Adrenal gland (tissue), 12 donors: Measurements from ENCODE around the gene THEM5. TPM values are rescaled to one million over a fixed set of nuclear protein-coding genes. Genes with fewer than 3 reads are reported as not detected.
A peak's percentile ranks its signal among the peaks of the same experiment; 100 is the strongest.
"Not testable (repeated sequence)": the region's sequence is repeated elsewhere in the genome, so short reads cannot be mapped to it uniquely, and the experiment has no call there.

Source experiments
- DNase-seq, 7 donors: peaks; one replicate each; pipeline ENCODE4 v3.0.0-alpha.2; 2019 to 2020
- H3K27ac ChIP-seq, 5 donors: fragments of 200-600 bp; sonication (generic) in 4 of 5; 1 replicate in 3 of 5; 2 replicates in 2 of 5; pipeline versions ENCODE4 v1.5.1 to v1.8.0; 2016 to 2020; ENCODE audit warnings: mild to moderate bottlenecking in 1 of 5
- H3K27me3 ChIP-seq: fragments of 200-600 bp; 2 replicates; pipeline ENCODE4 v1.8.0; 2021
- H3K36me3 ChIP-seq, 2 donors: fragments of 200-600 bp; replicated peaks in 1 of 2; 1 replicate in 1 of 2; 2 replicates in 1 of 2; pipeline versions ENCODE4 v1.5.1 to v1.8.0; 2018 to 2022
- H3K4me1 ChIP-seq, 2 donors: fragments of 200-600 bp; replicated peaks in 1 of 2; 1 replicate in 1 of 2; 2 replicates in 1 of 2; pipeline versions ENCODE4 v1.5.1 to v1.8.0; 2018 to 2021
- H3K4me3 ChIP-seq, 4 donors: fragments of 200-600 bp; sonication (generic) in 3 of 4; one replicate each; pipeline ENCODE4 v1.5.1; 2016 to 2018
- H3K9me3 ChIP-seq, 3 donors: fragments of 200-600 bp; sonication (generic) in 1 of 3; replicated peaks in 1 of 3; 1 replicate in 2 of 3; 2 replicates in 1 of 3; pipeline versions ENCODE4 v1.5.1 to v1.8.0; 2016 to 2021
- POLR2A ChIP-seq, 2 donors: fragments of 450-650 bp; IDR thresholded peaks; one replicate each; pipeline ENCODE4 v1.6.1; 2017; ENCODE audit warnings: antibody characterized with exemption in 2 of 2, mild to moderate bottlenecking in 2 of 2, moderate library complexity in 1 of 2
- WGBS, 4 donors: extraction: QIAGEN DNeasy Blood & Tissue Kit in 2 of 4; methylation state at CpG; one replicate each; pipeline versions ENCODE4 v1.1.5 to v1.1.7; 2013 to 2017; 5-methylcytosine and 5-hydroxymethylcytosine counted together
- intact Hi-C, 2 donors: fragments of 100-400 bp; cut with DNase I; formaldehyde crosslinking; loops; one replicate each; pipeline versions ENCODE4 v1.14.1 to v1.15.0; 2022 to 2023
- polyA plus RNA-seq, 3 donors: library from polyadenylated mRNA; stranded (reverse); fragments of 200-250 nt in 2 of 3; fragments of 350-450 nt in 1 of 3; fragmentation: Illumina TruSeq in 1 of 3; extraction: RNeasy Lipid Tissue Mini Kit (QIAGEN cat#74804) in 1 of 3; gene quantifications; one replicate each; pipeline ENCODE4 v1.2.3, GENCODE V29; 2013 to 2014
- total RNA-seq, 9 donors: library from RNA; depleted of rRNA in 4 of 9; stranded (reverse); fragments of >200 nt in 4 of 9; fragments of 120-200 nt in 1 of 9; fragmentation: NEBNext Ultra II Directional in 1 of 9; extraction: Animal tissue kit (Norgen Biotek cat#: 25700) in 1 of 9; gene quantifications; one replicate each; pipeline versions ENCODE4 v1.1.0 to v1.2.4, GENCODE V29; 2013 to 2023
- TF ChIP-seq, protein P1 (sequence below), 6 experiments: fragments of 450-650 bp in 4 of 6; fragments of 200-600 bp in 2 of 6; sonication (generic) in 1 of 6; IDR thresholded peaks; 1 replicate in 5 of 6; 2 replicates in 1 of 6; pipeline versions ENCODE4 v1.5.1 to v1.8.0; 2016 to 2021; ENCODE audit warnings: antibody characterized with exemption in 6 of 6, mild to moderate bottlenecking in 2 of 6, moderate library complexity in 1 of 6
- donor health status: healthy with polysubstance abuse.
- donor health status: Bipolar disorder and iron deficiency.
- donor health status: DM: yes; HTN: yes; CAD: no.
- donor health status: DM: no; HTN: no; CAD: no.
- donor health status: DM: no; HTN: no; CAD: no.
- donor health status: DM: yes; HTN: yes; CAD: no.

THEM5 gene
- total and polyA plus RNA-seq, 12 donors: not detected

DNA sequence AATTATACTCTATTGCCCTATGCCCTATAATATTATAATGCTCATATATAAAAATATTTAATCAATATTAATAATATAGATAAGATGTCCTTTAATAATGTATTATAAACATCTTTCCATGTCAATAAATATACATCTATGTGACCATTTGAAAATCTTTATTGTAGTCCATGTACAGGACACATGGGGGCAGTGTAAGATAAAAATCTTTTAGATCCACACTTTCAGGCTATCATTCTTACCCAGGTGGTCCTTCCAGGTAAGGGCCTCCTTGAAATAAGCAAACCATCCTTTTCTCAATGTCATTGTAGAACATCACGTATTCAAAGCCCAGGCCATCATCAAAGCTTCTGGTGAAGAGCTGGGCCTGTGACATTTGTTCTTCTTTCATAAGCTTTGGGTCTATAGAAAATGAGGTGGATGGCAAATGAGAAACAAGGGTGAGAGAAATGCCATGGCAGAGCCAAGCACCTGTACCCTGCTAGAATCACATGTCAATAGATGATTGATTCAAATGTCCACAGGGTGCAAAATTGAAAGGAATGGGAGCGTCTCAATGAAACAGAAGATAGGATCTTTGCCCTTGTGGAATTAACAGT lies 35.6 kb upstream of the THEM5 start:
- DNase-seq: no peak
- TF ChIP-seq POLR2A (IDR thresholded peaks at IDR 0.05): no peak
- TF ChIP-seq, protein P1, sequence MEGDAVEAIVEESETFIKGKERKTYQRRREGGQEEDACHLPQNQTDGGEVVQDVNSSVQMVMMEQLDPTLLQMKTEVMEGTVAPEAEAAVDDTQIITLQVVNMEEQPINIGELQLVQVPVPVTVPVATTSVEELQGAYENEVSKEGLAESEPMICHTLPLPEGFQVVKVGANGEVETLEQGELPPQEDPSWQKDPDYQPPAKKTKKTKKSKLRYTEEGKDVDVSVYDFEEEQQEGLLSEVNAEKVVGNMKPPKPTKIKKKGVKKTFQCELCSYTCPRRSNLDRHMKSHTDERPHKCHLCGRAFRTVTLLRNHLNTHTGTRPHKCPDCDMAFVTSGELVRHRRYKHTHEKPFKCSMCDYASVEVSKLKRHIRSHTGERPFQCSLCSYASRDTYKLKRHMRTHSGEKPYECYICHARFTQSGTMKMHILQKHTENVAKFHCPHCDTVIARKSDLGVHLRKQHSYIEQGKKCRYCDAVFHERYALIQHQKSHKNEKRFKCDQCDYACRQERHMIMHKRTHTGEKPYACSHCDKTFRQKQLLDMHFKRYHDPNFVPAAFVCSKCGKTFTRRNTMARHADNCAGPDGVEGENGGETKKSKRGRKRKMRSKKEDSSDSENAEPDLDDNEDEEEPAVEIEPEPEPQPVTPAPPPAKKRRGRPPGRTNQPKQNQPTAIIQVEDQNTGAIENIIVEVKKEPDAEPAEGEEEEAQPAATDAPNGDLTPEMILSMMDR (IDR thresholded peaks at IDR 0.05): peak; percentile 18 to 45 (median 34)
- Histone ChIP-seq H3K4me1 (no peaks in the 10 kb centered on the region), H3K27me3 (no peaks in the 10 kb centered on the region), H3K9me3 (no peaks in the 10 kb centered on the region), H3K36me3 (peaks cover 0 to 12% of the 10 kb centered on the region in 2 donors), H3K4me3 (no peak overlapping the region), H3K27ac (no peak overlapping the region)
- 90 to 94% (median 92%) methylated on average over 2 of the region's 2 CpGs for WGBS, 4 donors
- intact Hi-C loops: no loop called here

DNA sequence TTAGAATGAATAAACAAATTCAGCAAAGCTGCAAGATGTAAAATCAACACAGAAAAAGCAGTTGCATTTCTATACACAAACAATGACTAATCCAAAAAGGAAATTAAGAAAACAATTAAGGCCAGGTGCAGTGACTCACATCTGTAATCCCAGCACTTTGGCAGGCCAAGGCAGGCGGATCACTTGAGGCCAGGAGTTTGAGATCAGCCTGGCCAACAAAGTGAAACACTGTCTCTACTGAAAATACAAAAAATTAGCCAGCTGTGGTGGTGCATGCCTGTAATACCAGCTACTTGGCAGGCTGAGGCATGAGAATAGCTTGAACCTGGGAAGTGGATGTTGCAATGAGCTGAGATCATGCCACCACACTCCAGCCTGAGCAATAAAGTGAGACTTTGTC lies 33.5 kb upstream of the THEM5 start:
- WGBS, 4 donors: 84 to 97% (median 92%) methylated on average over 1 of the region's 1 CpG
- H3K4me1 ChIP-seq: no peaks in the 10 kb centered on the region
- H3K27ac ChIP-seq: no peak overlapping the region
- H3K36me3 ChIP-seq: peaks cover 0 to 4% of the 10 kb centered on the region in 2 donors
- no peaks in the 10 kb centered on the region for H3K9me3 ChIP-seq
- no peak overlapping the region for H3K4me3 ChIP-seq
- no peak for DNase-seq
- no peaks in the 10 kb centered on the region for H3K27me3 ChIP-seq
- intact Hi-C loops: no loop called here
- no peak for TF ChIP-seq POLR2A (IDR thresholded peaks at IDR 0.05)
- TF ChIP-seq, protein P1 (IDR thresholded peaks at IDR 0.05): no peak

DNA sequence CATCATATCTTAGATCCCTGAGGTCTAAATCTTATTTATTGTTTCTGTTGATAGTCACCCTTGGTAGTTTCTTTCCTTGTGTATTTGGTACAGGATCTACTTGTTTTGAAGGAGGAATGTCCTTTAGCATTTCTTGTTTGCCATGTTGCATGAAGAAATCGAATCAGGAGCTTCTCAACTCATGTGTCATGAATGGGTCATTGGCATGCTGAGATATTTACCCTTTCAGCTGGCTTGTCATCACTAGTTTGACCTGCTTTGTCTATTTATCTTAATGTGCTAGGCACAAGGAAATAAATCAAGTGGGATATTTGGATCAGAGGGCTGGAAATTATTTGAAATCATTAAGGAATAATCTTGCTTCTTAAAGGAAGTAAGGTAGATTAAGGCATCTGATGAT lies 32.0 kb upstream of the THEM5 start:
- TF ChIP-seq, protein P1 (IDR thresholded peaks at IDR 0.05): no peak
- TF ChIP-seq POLR2A (IDR thresholded peaks at IDR 0.05): no peak
- no peaks in the 10 kb centered on the region for H3K27me3 ChIP-seq
- DNase-seq: no peak
- intact Hi-C loops: no loop called here
- H3K9me3 ChIP-seq: no peaks in the 10 kb centered on the region
- H3K36me3 ChIP-seq: no peaks in the 10 kb centered on the region
- H3K4me3 ChIP-seq: no peak overlapping the region
- 70 to 93% (median 89%) methylated on average over 1 of the region's 1 CpG for WGBS, 4 donors
- H3K27ac ChIP-seq: no peak overlapping the region
- H3K4me1 ChIP-seq: no peaks in the 10 kb centered on the region

DNA sequence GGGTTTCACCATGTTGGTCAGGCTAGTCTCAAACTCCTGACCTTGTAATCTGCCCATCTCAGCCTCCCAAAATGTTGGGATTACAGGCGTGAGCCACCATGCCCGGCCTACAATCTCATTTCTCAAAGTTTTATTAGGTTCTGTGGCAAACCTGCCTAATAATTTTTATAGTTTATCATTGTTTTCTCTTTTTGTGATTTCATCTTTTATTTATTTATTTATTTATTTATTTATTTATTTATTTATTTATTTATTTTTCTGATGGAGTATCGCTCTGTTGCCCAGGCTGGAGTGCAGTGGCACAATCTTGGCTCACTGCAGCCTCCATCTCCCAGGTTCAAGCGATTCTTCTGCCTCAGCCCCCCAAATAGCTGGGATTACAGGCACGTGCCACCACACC lies 31.4 kb upstream of the THEM5 start:
- H3K27ac ChIP-seq, H3K4me3 ChIP-seq, H3K9me3 ChIP-seq, H3K36me3 ChIP-seq, DNase-seq, intact Hi-C loops, H3K27me3 ChIP-seq, H3K4me1 ChIP-seq: not testable (repeated sequence)
- 98 to 99% (median 98%) methylated on average over 5 of the region's 5 CpGs for WGBS, 4 donors

DNA sequence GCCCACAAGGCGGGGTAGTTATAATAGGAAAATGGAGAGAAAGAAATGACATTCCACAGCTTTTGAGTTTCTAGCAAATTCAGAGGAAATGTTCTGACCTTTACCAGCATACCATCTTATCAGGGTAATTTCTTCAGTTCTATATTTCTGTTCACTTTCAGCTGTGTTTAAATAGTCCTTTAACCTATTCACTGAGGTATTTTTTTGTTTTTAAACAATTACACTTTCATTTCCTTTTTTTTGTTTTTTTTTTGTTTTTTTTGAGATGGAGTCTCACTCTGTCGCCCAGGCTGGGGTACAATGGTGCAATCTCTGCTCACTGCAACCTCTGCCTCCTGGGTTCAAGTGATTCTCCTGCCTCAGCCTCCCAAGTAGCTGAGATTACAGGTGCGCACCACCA lies 30.9 kb upstream of the THEM5 start:
- H3K27me3 ChIP-seq, H3K9me3 ChIP-seq, H3K27ac ChIP-seq, H3K36me3 ChIP-seq, H3K4me3 ChIP-seq, H3K4me1 ChIP-seq, DNase-seq, intact Hi-C loops: not testable (repeated sequence)
- 91 to 96% (median 93%) methylated on average over 3 of the region's 3 CpGs for WGBS, 4 donors

DNA sequence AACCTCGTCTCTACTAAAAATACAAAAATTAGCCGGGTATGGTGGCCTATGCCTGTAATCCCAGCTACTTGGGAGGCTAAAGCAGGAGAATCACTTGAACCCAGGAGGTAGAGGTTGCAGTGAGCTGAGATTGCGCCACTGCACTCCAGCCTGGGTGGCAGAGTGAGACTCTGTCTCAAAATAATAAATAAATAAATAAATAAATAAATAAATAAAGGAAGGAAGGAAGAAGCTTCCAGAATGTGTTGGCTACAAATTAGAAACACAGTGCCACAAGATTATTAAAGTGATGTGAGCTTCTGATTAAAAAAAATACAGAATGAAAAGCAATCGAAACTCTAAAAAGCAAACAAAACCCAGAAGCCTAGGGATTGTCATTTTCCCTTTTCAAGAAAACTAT lies 30.4 kb upstream of the THEM5 start:
- H3K27me3 ChIP-seq, intact Hi-C loops, DNase-seq, H3K27ac ChIP-seq, H3K4me3 ChIP-seq, H3K36me3 ChIP-seq, H3K4me1 ChIP-seq, H3K9me3 ChIP-seq: not testable (repeated sequence)
- 86 to 97% (median 92%) methylated on average over 4 of the region's 4 CpGs for WGBS, 4 donors

DNA sequence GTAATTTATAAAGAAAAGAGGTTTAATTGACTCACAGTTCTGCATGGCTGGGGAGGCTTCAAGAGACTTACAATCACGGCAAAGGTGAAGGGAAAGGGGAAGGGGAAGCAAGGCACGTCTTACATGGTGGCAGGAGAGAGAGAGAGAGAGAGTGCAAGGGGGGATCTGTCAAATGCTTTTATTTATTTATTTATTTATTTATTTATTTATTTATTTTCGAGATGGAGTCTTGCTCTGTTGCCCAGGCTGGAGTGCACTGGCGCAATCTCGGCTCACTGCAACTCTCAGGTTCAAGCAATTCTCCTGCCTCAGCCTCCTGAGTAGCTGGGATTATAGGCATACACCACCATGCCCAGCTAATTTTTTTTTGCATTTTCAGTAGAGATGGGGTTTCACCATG lies 29.4 kb upstream of the THEM5 start:
- intact Hi-C loops, H3K27me3 ChIP-seq: not testable (repeated sequence)
- 90 to 96% (median 93%) methylated on average over 5 of the region's 5 CpGs for WGBS, 4 donors

More for the DNA sequence above, 29.4 kb upstream of the THEM5 start:
- not testable (repeated sequence) for H3K36me3 ChIP-seq, H3K4me1 ChIP-seq, H3K4me3 ChIP-seq, DNase-seq, H3K27ac ChIP-seq, H3K9me3 ChIP-seq
